GM12864 (cell line): ENCODE data around the gene NPHS1.

Experiments used
- DNase-seq: peaks from one replicate; pipeline ENCODE4 v3.0.0-alpha.2; 2011; ENCODE audit warnings: low read depth
- H3K4me3 ChIP-seq: 2 replicates; pipeline ENCODE4 v1.5.1; 2011; ENCODE audit warnings: mild to moderate bottlenecking, low read depth, low read length, control low read depth
- TF ChIP-seq, protein P1 (sequence below): IDR thresholded peaks from 2 replicates; pipeline ENCODE4 v1.5.1; 2011; ENCODE audit warnings: low read depth, mild to moderate bottlenecking, moderate library complexity, low read length, control low read depth, inconsistent platforms; ENCODE audit errors: missing control alignments

NPHS1 gene

DNA sequence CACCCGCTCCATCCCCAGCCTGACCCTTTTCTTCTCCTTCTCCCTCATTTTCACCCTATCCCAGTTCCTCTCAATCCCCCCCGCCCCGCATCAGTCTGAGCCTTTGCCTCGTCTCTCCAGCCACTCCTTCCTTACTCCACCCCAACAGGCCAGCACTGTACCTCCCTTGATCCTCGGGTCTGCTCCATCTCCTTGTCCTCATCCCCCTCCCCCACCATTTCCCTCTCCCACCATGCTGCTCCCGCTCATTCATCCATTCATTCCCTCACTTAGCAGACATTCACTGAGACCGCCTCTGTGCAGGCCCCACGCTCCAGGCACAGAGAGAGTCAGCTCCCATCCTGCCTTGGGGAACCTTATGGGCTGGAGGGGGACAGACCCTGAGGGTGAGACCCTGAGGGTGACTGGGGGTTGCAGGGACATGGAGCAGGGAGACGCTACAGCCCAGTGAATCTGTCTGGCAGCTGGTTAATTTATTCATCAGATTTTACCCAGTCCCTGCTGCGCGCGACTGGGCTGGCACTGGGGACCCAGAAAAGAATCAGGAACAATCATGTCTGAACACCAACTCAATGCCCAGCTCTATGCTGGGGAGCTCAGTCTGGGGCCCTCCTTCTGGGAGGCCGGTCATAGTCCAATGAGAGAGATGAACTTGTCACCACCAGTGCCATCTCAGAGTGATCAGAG lies 76.1 kb downstream of the NPHS1 start:
- H3K4me3 ChIP-seq, result peak overlapping the region; percentile 62
- TF ChIP-seq, protein P1, sequence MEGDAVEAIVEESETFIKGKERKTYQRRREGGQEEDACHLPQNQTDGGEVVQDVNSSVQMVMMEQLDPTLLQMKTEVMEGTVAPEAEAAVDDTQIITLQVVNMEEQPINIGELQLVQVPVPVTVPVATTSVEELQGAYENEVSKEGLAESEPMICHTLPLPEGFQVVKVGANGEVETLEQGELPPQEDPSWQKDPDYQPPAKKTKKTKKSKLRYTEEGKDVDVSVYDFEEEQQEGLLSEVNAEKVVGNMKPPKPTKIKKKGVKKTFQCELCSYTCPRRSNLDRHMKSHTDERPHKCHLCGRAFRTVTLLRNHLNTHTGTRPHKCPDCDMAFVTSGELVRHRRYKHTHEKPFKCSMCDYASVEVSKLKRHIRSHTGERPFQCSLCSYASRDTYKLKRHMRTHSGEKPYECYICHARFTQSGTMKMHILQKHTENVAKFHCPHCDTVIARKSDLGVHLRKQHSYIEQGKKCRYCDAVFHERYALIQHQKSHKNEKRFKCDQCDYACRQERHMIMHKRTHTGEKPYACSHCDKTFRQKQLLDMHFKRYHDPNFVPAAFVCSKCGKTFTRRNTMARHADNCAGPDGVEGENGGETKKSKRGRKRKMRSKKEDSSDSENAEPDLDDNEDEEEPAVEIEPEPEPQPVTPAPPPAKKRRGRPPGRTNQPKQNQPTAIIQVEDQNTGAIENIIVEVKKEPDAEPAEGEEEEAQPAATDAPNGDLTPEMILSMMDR, result no peak
- no peak for DNase-seq
